NCI-H2107 (cell line): Measurements from ENCODE around the gene SRC.
A peak's percentile ranks its signal among the peaks of the same experiment; 100 is the strongest.

Source experiments
- DNase-seq: peaks from one replicate; lab custom pipeline; 2025; lab: John Stamatoyannopoulos, UW

SRC gene

GRCh38 chr20:37395921-37396415, 50.0 kb downstream of the SRC start:
- peak; percentile 60 for DNase-seq

GRCh38 chr20:37396416-37397075, 50.6 kb downstream of the SRC start:
- DNase-seq: peak; percentile 39

GRCh38 chr20:37397076-37397953, 51.4 kb downstream of the SRC start:
- no peak for DNase-seq

GRCh38 chr20:37397954-37398749, 52.2 kb downstream of the SRC start:
- no peak for DNase-seq

- DNase-seq: no peak
These were observed 53.0 kb downstream of the SRC start for GRCh38 chr20:37398750-37399621.

GRCh38 chr20:37401282-37401929, 55.5 kb downstream of the SRC start:
- no peak for DNase-seq

GRCh38 chr20:37401930-37402675, 56.2 kb downstream of the SRC start:
- DNase-seq: no peak

GRCh38 chr20:37403107-37404033, 57.4 kb downstream of the SRC start:
- DNase-seq: no peak

- no peak for DNase-seq
These were observed 58.5 kb downstream of the SRC start for GRCh38 chr20:37404461-37404890.

GRCh38 chr20:37405351-37405897, 59.5 kb downstream of the SRC start:
- DNase-seq: no peak

GRCh38 chr20:37406010-37406998, 60.4 kb downstream of the SRC start:
- no peak for DNase-seq

GRCh38 chr20:37407019-37407566, 61.2 kb downstream of the SRC start:
- no peak for DNase-seq

GRCh38 chr20:37407573-37408002, 61.6 kb downstream of the SRC start:
- no peak for DNase-seq

- DNase-seq: no peak
These were observed 62.6 kb downstream of the SRC start for GRCh38 chr20:37408302-37409193.

- no peak for DNase-seq
These were observed 65.7 kb downstream of the SRC start for GRCh38 chr20:37411408-37412219.
